Neural progenitor cell (in vitro differentiated cells): ENCODE data around the gene CT45A1. TPM values are rescaled to one million over a fixed set of nuclear protein-coding genes. Genes with fewer than 3 reads are reported as not detected.
"Not testable (repeated sequence)": the region's sequence is repeated elsewhere in the genome, so short reads cannot be mapped to it uniquely, and the experiment has no call there.

ENCODE experiments used
- DNase-seq: peaks from one replicate; pipeline ENCODE4 v3.0.0-alpha.2; 2016; ENCODE audit warnings: low spot score
- H2AFZ ChIP-seq: fragments of 200-600 bp; sonication (generic); replicated peaks from 2 replicates; pipeline ENCODE4 v1.6.1; 2016; ENCODE audit warnings: antibody characterized with exemption
- H3F3A ChIP-seq: fragments of 200-600 bp; sonication (generic); 2 replicates; pipeline ENCODE4 v1.6.1; 2016; ENCODE audit warnings: antibody characterized with exemption, low read depth
- H3K27ac ChIP-seq: fragments of 200-600 bp; sonication (generic); 2 replicates; pipeline ENCODE4 v1.5.1; 2016; ENCODE audit warnings: mild to moderate bottlenecking
- H3K27me3 ChIP-seq: fragments of 200-600 bp; sonication (generic); 2 replicates; pipeline ENCODE4 v1.6.1; 2016; ENCODE audit warnings: mild to moderate bottlenecking, moderate library complexity
- H3K36me3 ChIP-seq: fragments of 200-600 bp; sonication (generic); 2 replicates; pipeline ENCODE4 v1.5.1; 2016
- H3K4me1 ChIP-seq: fragments of 200-600 bp; sonication (generic); 2 replicates; pipeline ENCODE4 v1.6.1; 2016; ENCODE audit warnings: mixed run types
- H3K4me2 ChIP-seq: fragments of 200-600 bp; sonication (generic); 2 replicates; pipeline ENCODE4 v1.6.1; 2016
- H3K4me3 ChIP-seq: fragments of 200-600 bp; sonication (generic); 2 replicates; pipeline ENCODE4 v1.5.1; 2016
- H3K79me2 ChIP-seq: fragments of 200-600 bp; sonication (generic); 2 replicates; pipeline ENCODE4 v1.6.1; 2016; ENCODE audit warnings: low read depth
- H3K9ac ChIP-seq: fragments of 200-600 bp; sonication (generic); 2 replicates; pipeline ENCODE4 v1.6.1; 2016
- H3K9me3 ChIP-seq: fragments of 200-600 bp; sonication (generic); 2 replicates; pipeline ENCODE4 v1.5.1; 2016; ENCODE audit warnings: low read depth
- H4K20me1 ChIP-seq: fragments of 200-600 bp; sonication (generic); 2 replicates; pipeline ENCODE4 v1.6.1; 2016; ENCODE audit warnings: low read depth
- H3K27ac Mint-ChIP-seq: 3 replicates; pipeline ENCODE4 v1.8.0; 2021; ENCODE audit warnings: mixed read lengths
- H3K27me3 Mint-ChIP-seq: 2 replicates; pipeline ENCODE4 v1.8.0; 2022; ENCODE audit warnings: low read depth, mild to moderate bottlenecking, inconsistent platforms, moderate library complexity, mixed read lengths; ENCODE audit not compliant: insufficient read depth
- H3K36me3 Mint-ChIP-seq: 3 replicates; pipeline ENCODE4 v1.8.0; 2021; ENCODE audit warnings: mixed read lengths
- H3K4me1 Mint-ChIP-seq: 3 replicates; pipeline ENCODE4 v1.8.0; 2021; ENCODE audit warnings: mixed read lengths
- H3K4me3 Mint-ChIP-seq: 3 replicates; pipeline ENCODE4 v1.8.0; 2021; ENCODE audit warnings: mild to moderate bottlenecking, moderate library complexity, mixed read lengths
- H3K9me3 Mint-ChIP-seq: 3 replicates; pipeline ENCODE4 v1.8.0; 2020; ENCODE audit warnings: mixed read lengths
- EZH2 ChIP-seq: fragments of 200-600 bp; sonication (generic); IDR thresholded peaks from 2 replicates; pipeline ENCODE4 v1.6.1; 2017; ENCODE audit warnings: antibody characterized with exemption, mild to moderate bottlenecking, moderate library complexity
- EZH2phosphoT487 ChIP-seq: fragments of 200-600 bp; sonication (generic); IDR thresholded peaks from 2 replicates; pipeline ENCODE4 v1.6.1; 2017; ENCODE audit warnings: antibody characterized with exemption
- total RNA-seq: library from RNA; depleted of rRNA; stranded (reverse); fragments of >200 nt; gene quantifications from 2 replicates; pipeline ENCODE4 v1.2.3, GENCODE V29; 2015; ENCODE audit warnings: low replicate concordance
- TF ChIP-seq, protein P1 (sequence below): fragments of 200-600 bp; sonication (generic); IDR thresholded peaks from 2 replicates; pipeline ENCODE4 v1.5.1; 2017; ENCODE audit warnings: antibody characterized with exemption, mild to moderate bottlenecking

Gene CT45A1, protein sequence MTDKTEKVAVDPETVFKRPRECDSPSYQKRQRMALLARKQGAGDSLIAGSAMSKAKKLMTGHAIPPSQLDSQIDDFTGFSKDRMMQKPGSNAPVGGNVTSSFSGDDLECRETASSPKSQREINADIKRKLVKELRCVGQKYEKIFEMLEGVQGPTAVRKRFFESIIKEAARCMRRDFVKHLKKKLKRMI
- total RNA-seq = not detected in 2 replicates

DNA sequence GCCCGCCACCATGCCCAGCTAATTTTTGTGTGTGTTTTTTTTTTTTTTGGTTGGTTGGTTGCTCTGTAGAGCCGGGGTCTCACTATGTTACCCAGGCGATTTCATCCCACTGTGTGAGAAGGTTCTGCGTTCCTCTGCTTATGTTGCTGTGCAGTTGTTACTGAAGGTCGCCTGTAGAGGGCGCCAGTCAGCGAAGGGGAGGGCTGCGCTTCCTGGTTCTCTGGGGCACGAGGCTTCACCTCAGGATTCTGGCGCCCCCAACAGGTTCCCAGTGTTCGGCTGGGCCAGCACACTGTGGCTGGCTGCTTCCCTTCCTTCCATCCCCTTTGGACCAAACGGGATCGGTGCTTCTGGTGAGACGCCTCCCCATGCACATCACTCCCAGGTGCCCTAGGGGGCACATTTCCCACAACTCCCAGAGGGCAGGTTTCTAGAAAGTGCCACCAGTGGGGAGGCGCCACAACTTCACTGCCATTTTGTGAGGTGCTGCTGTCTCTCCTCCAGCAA is at the start of gene CT45A1:
CT45A1 (plus strand) TSS at position 457 of the 507 bp plus-strand sequence. CDS start 5,302 bp downstream, outside the sequence.
- H3K27ac ChIP-seq, H3K4me3 Mint-ChIP-seq, H3K27me3 Mint-ChIP-seq: not testable (repeated sequence)

DNA sequence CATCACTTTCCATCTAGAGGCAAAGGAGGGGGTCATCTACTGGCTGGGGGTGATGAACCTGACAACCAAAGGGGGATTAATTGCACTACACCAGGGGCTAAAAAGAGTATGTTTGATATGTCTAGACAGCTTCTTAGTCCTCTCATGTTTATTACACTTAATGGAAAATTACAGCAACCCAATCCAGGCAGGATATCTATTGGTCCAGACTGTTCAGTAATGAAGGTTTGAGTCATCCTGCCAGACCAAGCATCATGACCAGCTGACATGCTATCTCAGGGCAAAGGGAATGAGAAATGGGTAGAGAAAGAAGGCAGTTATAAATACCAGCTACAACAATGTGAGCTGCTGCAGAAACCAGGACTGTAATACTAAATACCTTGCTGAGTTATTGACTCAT is 40.5 kb upstream of the CT45A1 start:
- not testable (repeated sequence) for H4K20me1 ChIP-seq, H3K36me3 Mint-ChIP-seq, H3K4me2 ChIP-seq, DNase-seq, H3K27me3 Mint-ChIP-seq, H3K4me1 ChIP-seq, H3K9ac ChIP-seq, H3K4me3 Mint-ChIP-seq, H3K27me3 ChIP-seq, H3K9me3 ChIP-seq, H2AFZ ChIP-seq, H3F3A ChIP-seq, H3K27ac Mint-ChIP-seq, H3K4me1 Mint-ChIP-seq, H3K36me3 ChIP-seq, H3K4me3 ChIP-seq, H3K79me2 ChIP-seq, H3K27ac ChIP-seq
- peaks cover 12% of the 10 kb centered on the region for H3K9me3 Mint-ChIP-seq

More for the DNA sequence above, at the start of gene CT45A1:
- H3K9me3 Mint-ChIP-seq, H3F3A ChIP-seq, H3K27ac Mint-ChIP-seq, H3K79me2 ChIP-seq, H2AFZ ChIP-seq, H3K9me3 ChIP-seq, H3K36me3 ChIP-seq, H3K27me3 ChIP-seq, H3K4me3 ChIP-seq, H3K4me1 ChIP-seq, H4K20me1 ChIP-seq, H3K9ac ChIP-seq, DNase-seq, H3K36me3 Mint-ChIP-seq, H3K4me1 Mint-ChIP-seq, H3K4me2 ChIP-seq: not testable (repeated sequence)

DNA sequence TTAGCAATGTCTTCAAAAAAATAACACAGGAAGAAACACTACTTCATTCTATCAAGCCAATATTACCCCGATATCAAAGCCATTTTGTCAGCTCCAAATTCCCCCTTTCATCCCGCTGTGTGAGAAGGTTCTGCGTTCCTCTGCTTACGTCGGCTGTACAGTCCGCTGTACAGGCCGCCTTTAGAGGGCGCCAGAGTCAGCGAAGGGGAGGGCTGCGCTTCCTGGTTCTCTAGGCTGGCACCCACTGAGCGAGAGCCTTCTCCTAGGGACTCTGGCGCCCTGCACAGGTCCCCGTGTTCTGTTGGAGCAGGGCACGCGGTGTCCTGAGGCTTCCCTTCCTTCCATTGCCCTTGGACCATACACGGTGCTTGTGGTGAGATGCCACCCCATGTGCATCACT is 25.3 kb upstream of the CT45A1 start:
- H3K27me3 ChIP-seq = no peaks in the 10 kb centered on the region
- H4K20me1 ChIP-seq = no peaks in the 10 kb centered on the region
- no peaks in the 10 kb centered on the region for H3K79me2 ChIP-seq
- no peaks in the 10 kb centered on the region for H3K36me3 ChIP-seq
- no peak overlapping the region for H3K4me3 Mint-ChIP-seq
- H3K9me3 ChIP-seq = peaks cover 13% of the 10 kb centered on the region
- no peak overlapping the region for H3K27ac ChIP-seq
- no peaks in the 10 kb centered on the region for H3K36me3 Mint-ChIP-seq
- no peaks in the 10 kb centered on the region for H3F3A ChIP-seq
- H3K9me3 Mint-ChIP-seq = peaks cover 11% of the 10 kb centered on the region
- H3K27me3 Mint-ChIP-seq = peaks cover 4% of the 10 kb centered on the region
- H3K4me1 Mint-ChIP-seq = no peaks in the 10 kb centered on the region
- H3K4me1 ChIP-seq = no peaks in the 10 kb centered on the region
- no peak overlapping the region for H3K27ac Mint-ChIP-seq
- no peak overlapping the region for H3K4me2 ChIP-seq
- peak; percentile 5 for DNase-seq
- no peak overlapping the region for H2AFZ ChIP-seq
- TF ChIP-seq EZH2phosphoT487 (no peak), EZH2 (no peak)
- TF ChIP-seq, protein P1, sequence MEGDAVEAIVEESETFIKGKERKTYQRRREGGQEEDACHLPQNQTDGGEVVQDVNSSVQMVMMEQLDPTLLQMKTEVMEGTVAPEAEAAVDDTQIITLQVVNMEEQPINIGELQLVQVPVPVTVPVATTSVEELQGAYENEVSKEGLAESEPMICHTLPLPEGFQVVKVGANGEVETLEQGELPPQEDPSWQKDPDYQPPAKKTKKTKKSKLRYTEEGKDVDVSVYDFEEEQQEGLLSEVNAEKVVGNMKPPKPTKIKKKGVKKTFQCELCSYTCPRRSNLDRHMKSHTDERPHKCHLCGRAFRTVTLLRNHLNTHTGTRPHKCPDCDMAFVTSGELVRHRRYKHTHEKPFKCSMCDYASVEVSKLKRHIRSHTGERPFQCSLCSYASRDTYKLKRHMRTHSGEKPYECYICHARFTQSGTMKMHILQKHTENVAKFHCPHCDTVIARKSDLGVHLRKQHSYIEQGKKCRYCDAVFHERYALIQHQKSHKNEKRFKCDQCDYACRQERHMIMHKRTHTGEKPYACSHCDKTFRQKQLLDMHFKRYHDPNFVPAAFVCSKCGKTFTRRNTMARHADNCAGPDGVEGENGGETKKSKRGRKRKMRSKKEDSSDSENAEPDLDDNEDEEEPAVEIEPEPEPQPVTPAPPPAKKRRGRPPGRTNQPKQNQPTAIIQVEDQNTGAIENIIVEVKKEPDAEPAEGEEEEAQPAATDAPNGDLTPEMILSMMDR = peak; percentile 35
- H3K4me3 ChIP-seq = no peak overlapping the region
- no peak overlapping the region for H3K9ac ChIP-seq

DNA sequence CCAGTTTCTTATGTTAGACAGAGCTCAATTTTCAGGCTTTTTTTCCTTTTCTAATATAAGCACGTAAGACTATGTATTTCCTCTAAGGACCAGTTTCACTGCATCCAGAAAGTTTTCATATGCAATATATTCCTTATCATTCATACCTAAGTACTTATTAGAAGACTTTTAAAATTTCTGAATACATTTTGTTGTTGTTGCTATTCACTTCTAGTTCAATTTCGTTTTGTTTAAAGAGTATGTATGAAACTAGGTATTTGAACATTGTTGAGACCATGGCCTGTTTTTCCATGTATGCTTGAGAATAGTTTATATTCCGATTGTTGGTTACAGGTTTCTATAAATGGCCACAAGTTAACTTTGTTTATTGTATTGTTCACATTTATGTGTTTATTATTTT is 18.0 kb upstream of the CT45A1 start:
- Histone ChIP-seq H4K20me1 (no peaks in the 10 kb centered on the region), H3K27ac (no peak overlapping the region), H3K4me3 (no peak overlapping the region), H3F3A (no peaks in the 10 kb centered on the region), H3K4me1 (no peaks in the 10 kb centered on the region), H2AFZ (no peak overlapping the region), H3K9me3 (no peaks in the 10 kb centered on the region), H3K4me2 (no peak overlapping the region), H3K9ac (no peak overlapping the region), H3K36me3 (no peaks in the 10 kb centered on the region), H3K79me2 (no peaks in the 10 kb centered on the region), H3K27me3 (no peaks in the 10 kb centered on the region)
- DNase-seq = no peak
- peaks cover 4% of the 10 kb centered on the region for H3K27me3 Mint-ChIP-seq
- H3K9me3 Mint-ChIP-seq = peaks cover 5% of the 10 kb centered on the region
- H3K4me1 Mint-ChIP-seq = no peaks in the 10 kb centered on the region
- TF ChIP-seq EZH2 (no peak), EZH2phosphoT487 (no peak)
- TF ChIP-seq, protein P1 = no peak
- no peak overlapping the region for H3K4me3 Mint-ChIP-seq
- H3K36me3 Mint-ChIP-seq = no peaks in the 10 kb centered on the region
- no peak overlapping the region for H3K27ac Mint-ChIP-seq
